Skeletal muscle satellite cell (primary cell): ENCODE results near the gene C4A.
A peak's percentile ranks its signal among the peaks of the same experiment; 100 is the strongest.

ENCODE experiments used
- H3K27me3 ChIP-seq: 2 replicates; pipeline ENCODE4 v1.7.0; 2013; ENCODE audit warnings: low read length; ENCODE audit not compliant: control insufficient read depth, insufficient read depth
- H3K36me3 ChIP-seq: 2 replicates; pipeline ENCODE4 v1.7.0; 2013; ENCODE audit warnings: mild to moderate bottlenecking, control low read depth, low read length; ENCODE audit not compliant: insufficient read depth
- H3K4me1 ChIP-seq: 2 replicates; pipeline ENCODE4 v1.7.0; 2013; ENCODE audit warnings: low read length; ENCODE audit not compliant: control insufficient read depth, insufficient read depth
- H3K4me2 ChIP-seq: 2 replicates; pipeline ENCODE4 v1.7.0; 2013; ENCODE audit warnings: mild to moderate bottlenecking, low read length
- H3K4me3 ChIP-seq: 2 replicates; pipeline ENCODE4 v1.7.0; 2013; ENCODE audit warnings: low read length
- H3K9ac ChIP-seq: 2 replicates; pipeline ENCODE4 v1.7.0; 2013; ENCODE audit warnings: mild to moderate bottlenecking, low read depth, low read length, moderate library complexity
- H3K9me3 ChIP-seq: replicated peaks from 2 replicates; pipeline ENCODE4 v1.7.0; 2013; ENCODE audit warnings: mild to moderate bottlenecking, control low read depth, low read length

C4A gene

GRCh38 chr6:31947864-31948263 is 34.0 kb upstream of the C4A start:
- Histone ChIP-seq H3K4me2 (no peak overlapping the region), H3K9ac (no peak overlapping the region), H3K36me3 (peaks cover 23% of the 10 kb centered on the region), H3K4me1 (peaks cover 23% of the 10 kb centered on the region), H3K27me3 (peaks cover 10% of the 10 kb centered on the region), H3K4me3 (no peak overlapping the region), H3K9me3 (no peaks in the 10 kb centered on the region)

DNA sequence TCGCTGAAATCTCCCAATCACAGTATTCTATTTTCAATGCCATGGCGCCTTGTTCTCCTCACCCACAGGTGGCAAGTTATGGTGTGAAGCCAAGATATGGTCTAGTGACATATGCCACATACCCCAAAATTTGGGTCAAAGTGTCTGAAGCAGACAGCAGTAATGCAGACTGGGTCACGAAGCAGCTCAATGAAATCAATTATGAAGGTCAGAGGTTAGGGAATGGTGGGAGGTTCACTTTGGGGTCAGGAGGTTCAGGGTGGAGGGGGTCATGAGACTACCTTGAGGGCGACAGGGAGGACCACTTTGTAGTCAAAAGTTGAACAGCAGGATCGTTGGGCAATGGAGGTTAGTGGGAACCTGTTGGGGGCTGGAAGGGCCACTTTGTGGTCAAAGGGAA is 33.6 kb upstream of the C4A start:
- H3K4me2 ChIP-seq, result no peak overlapping the region
- H3K36me3 ChIP-seq, result peaks cover 27% of the 10 kb centered on the region
- no peak overlapping the region for H3K4me3 ChIP-seq
- H3K27me3 ChIP-seq, result peaks cover 7% of the 10 kb centered on the region
- H3K9ac ChIP-seq, result no peak overlapping the region
- H3K4me1 ChIP-seq, result peaks cover 23% of the 10 kb centered on the region
- H3K9me3 ChIP-seq, result no peaks in the 10 kb centered on the region

GRCh38 chr6:31948753-31949413 is 33.0 kb upstream of the C4A start:
- peaks cover 33% of the 10 kb centered on the region for H3K36me3 ChIP-seq
- H3K4me3 ChIP-seq, result no peak overlapping the region
- peaks cover under 1% of the 10 kb centered on the region for H3K27me3 ChIP-seq
- no peaks in the 10 kb centered on the region for H3K9me3 ChIP-seq
- peaks cover 23% of the 10 kb centered on the region for H3K4me1 ChIP-seq
- no peak overlapping the region for H3K9ac ChIP-seq
- H3K4me2 ChIP-seq, result no peak overlapping the region

DNA sequence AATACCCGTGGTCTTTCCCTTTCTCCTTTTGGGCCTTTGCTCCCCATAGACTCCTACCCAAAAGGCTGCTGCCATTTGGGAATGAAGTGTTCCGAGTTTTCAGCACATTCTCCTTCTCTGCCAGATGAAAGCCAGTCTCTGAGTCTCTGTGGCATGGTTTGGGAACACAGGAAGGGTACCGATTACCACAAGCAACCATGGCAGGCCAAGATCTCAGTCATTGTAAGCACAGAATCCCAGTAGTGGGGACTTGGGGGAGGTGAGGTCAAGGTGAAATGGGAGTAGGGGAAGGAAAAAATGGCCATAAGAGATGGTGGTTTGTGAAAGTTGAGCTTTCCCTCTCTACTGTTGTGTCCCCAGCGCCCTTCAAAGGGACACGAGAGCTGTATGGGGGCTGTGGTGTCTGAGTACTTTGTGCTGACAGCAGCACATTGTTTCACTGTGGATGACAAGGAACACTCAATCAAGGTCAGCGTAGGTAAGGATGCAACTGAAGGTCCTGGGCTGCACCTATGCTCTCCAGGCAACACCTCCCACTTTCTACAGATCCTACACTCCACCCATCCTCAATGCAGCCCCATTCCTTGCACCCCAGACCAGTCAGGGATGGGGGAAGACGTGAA is 31.8 kb upstream of the C4A start:
- peaks cover 45% of the 10 kb centered on the region for H3K36me3 ChIP-seq
- no peaks in the 10 kb centered on the region for H3K27me3 ChIP-seq
- H3K4me1 ChIP-seq, result peaks cover 20% of the 10 kb centered on the region
- H3K4me2 ChIP-seq, result no peak overlapping the region
- no peak overlapping the region for H3K9ac ChIP-seq
- no peaks in the 10 kb centered on the region for H3K9me3 ChIP-seq
- H3K4me3 ChIP-seq, result no peak overlapping the region

DNA sequence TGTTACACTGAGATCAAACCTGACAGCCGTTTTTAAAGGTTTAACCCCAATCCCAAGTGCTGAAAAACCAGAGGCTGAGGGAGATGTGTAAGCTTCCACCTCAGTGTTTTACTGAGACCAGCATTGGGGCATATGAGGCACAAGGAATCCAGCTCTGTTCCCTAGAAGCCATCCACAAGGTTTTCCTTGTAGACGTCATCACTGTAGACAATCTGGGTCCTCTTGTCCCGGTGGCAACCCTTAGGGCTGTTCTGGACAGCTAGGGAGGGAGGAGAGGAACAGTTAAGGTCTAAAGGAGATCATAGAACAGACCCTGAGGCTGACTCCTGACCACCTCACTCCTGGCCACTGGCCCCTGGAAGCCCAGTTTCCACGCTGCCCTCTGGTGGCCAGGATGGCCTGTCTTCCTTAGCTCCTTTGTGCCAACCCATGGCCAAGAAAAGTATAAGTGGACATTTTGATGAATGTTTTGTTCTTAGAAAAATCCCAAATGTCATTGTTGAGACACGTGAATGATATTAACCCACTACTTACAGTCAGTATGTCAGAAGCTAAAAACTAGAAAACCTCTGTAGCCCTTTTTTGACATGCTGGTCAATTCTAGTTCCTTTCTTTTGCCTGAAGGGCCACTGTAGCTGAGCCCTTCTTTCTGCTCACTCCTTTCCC is 29.6 kb upstream of the C4A start:
- H3K4me1 ChIP-seq, result peaks cover 6% of the 10 kb centered on the region
- no peak overlapping the region for H3K4me2 ChIP-seq
- H3K36me3 ChIP-seq, result peaks cover 61% of the 10 kb centered on the region
- no peaks in the 10 kb centered on the region for H3K9me3 ChIP-seq
- H3K9ac ChIP-seq, result no peak overlapping the region
- H3K27me3 ChIP-seq, result no peaks in the 10 kb centered on the region
- H3K4me3 ChIP-seq, result no peak overlapping the region

- no peaks in the 10 kb centered on the region for H3K27me3 ChIP-seq
- no peak overlapping the region for H3K9ac ChIP-seq
- no peak overlapping the region for H3K4me3 ChIP-seq
- H3K4me2 ChIP-seq, result no peak overlapping the region
- peaks cover 61% of the 10 kb centered on the region for H3K36me3 ChIP-seq
- peaks cover 12% of the 10 kb centered on the region for H3K4me1 ChIP-seq
- no peaks in the 10 kb centered on the region for H3K9me3 ChIP-seq
Measured at GRCh38 chr6:31952890-31953289, 29.0 kb upstream of the C4A start.

DNA sequence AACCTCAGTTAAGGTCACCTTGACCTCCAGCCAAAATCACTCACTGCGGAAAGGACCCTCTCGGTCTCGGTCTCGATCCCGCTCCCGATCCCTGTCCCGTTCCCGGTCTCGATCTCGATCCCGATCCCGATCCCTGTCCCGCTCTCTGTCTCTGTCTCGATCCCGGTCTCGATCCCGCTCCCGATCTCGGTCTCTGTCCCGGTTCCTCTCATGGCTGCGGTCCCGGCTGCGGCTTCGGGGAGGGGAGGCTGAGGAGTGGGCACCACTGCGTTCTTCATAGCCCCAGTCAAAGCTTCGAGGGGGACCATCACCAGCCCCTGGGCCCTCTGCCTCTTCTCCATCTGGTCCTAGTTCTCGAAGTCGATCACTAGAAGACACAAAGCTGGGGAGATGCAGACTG is 27.3 kb upstream of the C4A start:
- Histone ChIP-seq H3K4me1 (peaks cover 10% of the 10 kb centered on the region), H3K4me3 (no peak overlapping the region), H3K27me3 (no peaks in the 10 kb centered on the region), H3K4me2 (no peak overlapping the region), H3K9me3 (no peaks in the 10 kb centered on the region), H3K36me3 (peaks cover 61% of the 10 kb centered on the region), H3K9ac (no peak overlapping the region)

- peaks cover 63% of the 10 kb centered on the region for H3K36me3 ChIP-seq
- H3K9ac ChIP-seq, result no peak overlapping the region
- no peak overlapping the region for H3K4me3 ChIP-seq
- H3K9me3 ChIP-seq, result no peaks in the 10 kb centered on the region
- no peak overlapping the region for H3K4me2 ChIP-seq
- no peaks in the 10 kb centered on the region for H3K27me3 ChIP-seq
- peaks cover 15% of the 10 kb centered on the region for H3K4me1 ChIP-seq
Measured at GRCh38 chr6:31956796-31957195, 25.1 kb upstream of the C4A start.

DNA sequence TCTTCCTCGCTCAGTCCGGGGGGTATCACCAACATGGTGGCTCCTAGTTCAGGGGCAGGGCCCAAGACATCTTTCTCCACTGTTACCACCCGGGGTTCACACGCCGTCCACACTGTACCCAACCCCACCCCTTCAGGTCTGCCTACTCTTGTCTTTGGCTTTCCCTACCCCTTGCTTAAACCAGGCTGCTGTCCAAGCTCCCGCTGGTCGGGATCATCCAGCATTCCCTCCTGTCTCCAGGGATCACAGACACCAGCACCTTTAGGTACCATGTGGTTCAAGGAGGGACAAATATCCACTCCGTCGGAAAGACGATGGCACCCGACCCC is 23.5 kb upstream of the C4A start:
- peaks cover 15% of the 10 kb centered on the region for H3K4me1 ChIP-seq
- no peaks in the 10 kb centered on the region for H3K27me3 ChIP-seq
- peak overlapping the region; percentile 95 for H3K4me2 ChIP-seq
- H3K4me3 ChIP-seq, result peak overlapping the region; percentile 90
- no peaks in the 10 kb centered on the region for H3K9me3 ChIP-seq
- H3K9ac ChIP-seq, result peak overlapping the region; percentile 96
- H3K36me3 ChIP-seq, result peaks cover 62% of the 10 kb centered on the region

GRCh38 chr6:31958741-31959739 is 22.8 kb upstream of the C4A start, which contains the start of the genes NELFE and SKIC2:
Gene NELFE, minus strand, starts transcription at chr6:31958971. Its CDS starts 525 bp downstream, at chr6:31958446.
Gene SKIC2, plus strand, starts transcription at chr6:31959175. Its CDS starts 18 bp downstream, at chr6:31959193.
- no peaks in the 10 kb centered on the region for H3K9me3 ChIP-seq
- peak within 1 kb of the TSS; percentile 95 for H3K4me2 ChIP-seq
- no peaks in the 10 kb centered on the region for H3K27me3 ChIP-seq
- H3K4me3 ChIP-seq, result peak within 1 kb of the TSS; percentile 90
- peaks cover 62% of the 10 kb centered on the region for H3K36me3 ChIP-seq
- H3K9ac ChIP-seq, result peak within 1 kb of the TSS; percentile 96
- H3K4me1 ChIP-seq, result peaks cover 15% of the 10 kb centered on the region

DNA sequence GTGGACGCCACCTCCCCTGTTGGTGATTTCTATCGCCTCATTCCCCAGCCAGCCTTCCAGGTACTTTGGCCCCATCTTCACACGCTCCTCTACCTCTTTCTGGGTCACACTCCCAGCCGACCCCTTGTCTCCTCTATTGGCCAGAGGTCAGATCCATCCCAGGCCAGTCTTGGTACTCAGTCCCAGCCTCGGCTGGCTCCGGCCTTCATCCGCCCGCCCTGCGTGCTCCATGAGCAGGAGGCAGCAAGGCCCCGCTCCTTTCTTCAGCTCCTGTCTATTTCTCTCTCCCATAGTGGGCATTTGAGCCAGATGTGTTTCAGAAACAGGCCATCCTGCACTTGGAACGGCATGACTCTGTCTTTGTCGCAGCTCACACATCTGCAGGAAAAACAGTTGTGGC is 20.2 kb upstream of the C4A start:
- Histone ChIP-seq H3K4me1 (peaks cover 15% of the 10 kb centered on the region), H3K9ac (no peak overlapping the region), H3K27me3 (no peaks in the 10 kb centered on the region), H3K9me3 (no peaks in the 10 kb centered on the region), H3K4me3 (no peak overlapping the region), H3K36me3 (peaks cover 54% of the 10 kb centered on the region), H3K4me2 (no peak overlapping the region)
